ENCODE measurements around the gene NUTM1.

Gene NUTM1

GRCh38 chr15:34367101-34368081 is 24.3 kb downstream of the NUTM1 start, which contains the start of gene LPCAT4 (continued):
- peak; percentile 31; the same call in 1 of the 2 replicates for TF ChIP-seq ZNF121 (tag by site-specific recombination; IDR thresholded peaks at IDR 0.05)
- no peak for TF ChIP-seq ZNF302 (tag by site-specific recombination; IDR thresholded peaks at IDR 0.05; ENCODE audit: low read depth)
- TF ChIP-seq AEBP2 (tag by site-specific recombination; IDR thresholded peaks at IDR 0.05; ENCODE audit: borderline replicate concordance), result no peak
- peak; percentile 35; the same call in 1 of the 2 replicates for TF ChIP-seq EGR2 (tag by site-specific recombination; IDR thresholded peaks at IDR 0.05; ENCODE audit: low read depth)
- no peak for TF ChIP-seq ZNF148 (tag by site-specific recombination; IDR thresholded peaks at IDR 0.05; ENCODE audit: borderline replicate concordance)
- no peak for TF ChIP-seq ZFP3 (tag by site-specific recombination; IDR thresholded peaks at IDR 0.05; ENCODE audit: low read depth)
- peak; percentile 44 for TF ChIP-seq ZNF639 (tag by site-specific recombination; IDR thresholded peaks at IDR 0.05)
- no peak for TF ChIP-seq BCL11B (tag by site-specific recombination; IDR thresholded peaks at IDR 0.05; ENCODE audit: low read depth)
- TF ChIP-seq SP2 (tag by site-specific recombination; IDR thresholded peaks at IDR 0.05), result peak; percentile 79

GRCh38 chr15:34370129-34370528 is 27.0 kb downstream of the NUTM1 start:
- H3K4me3 ChIP-seq (ENCODE audit: low read depth, low read length), result no peak overlapping the region
- ChIA-PET CTCF (no interaction called here), POLR2A (no interaction called here)
- no peak overlapping the region for H3K27ac ChIP-seq (ENCODE audit: extremely low read depth, low read depth, low read length)
- no peaks in the 10 kb centered on the region for H3K9me3 ChIP-seq (ENCODE audit: control insufficient read depth, insufficient read depth, low read depth, low read length)
- H3K36me3 ChIP-seq (ENCODE audit: control insufficient read depth in 2 of 2, insufficient read depth in 1 of 2, low read length in 2 of 2), result no peaks in the 10 kb centered on the region
- H3K4me1 ChIP-seq (ENCODE audit: control insufficient read depth, insufficient read depth, low read length), result no peaks in the 10 kb centered on the region; the same call in 1 of the 2 replicates
- TF ChIP-seq PRDM2 (tag by site-specific recombination; IDR thresholded peaks at IDR 0.05; ENCODE audit: borderline replicate concordance), result no peak
- no peak for TF ChIP-seq KLF1 (tag by site-specific recombination; IDR thresholded peaks at IDR 0.05)
- TF ChIP-seq KLF17 (tag by site-specific recombination; IDR thresholded peaks at IDR 0.05), result no peak
- no peak for TF ChIP-seq GFI1B (tag by site-specific recombination; IDR thresholded peaks at IDR 0.05)
- no peak for TF ChIP-seq ZNF571 (tag by site-specific recombination; IDR thresholded peaks at IDR 0.05)
- no peak for TF ChIP-seq ZNF416 (tag by site-specific recombination; IDR thresholded peaks at IDR 0.05)
- no peak for TF ChIP-seq ZNF626 (tag by site-specific recombination; IDR thresholded peaks at IDR 0.05)
- no peak for TF ChIP-seq TCF7L2 (IDR thresholded peaks at IDR 0.05; ENCODE audit: borderline replicate concordance, low read depth, low read length)
- TF ChIP-seq CTCF (tag by site-specific recombination; IDR thresholded peaks at IDR 0.05), result no peak
- no peak for TF ChIP-seq ZNF560 (tag by site-specific recombination; IDR thresholded peaks at IDR 0.05; ENCODE audit: borderline replicate concordance)
